Osteocyte (in vitro differentiated cells): Measurements from ENCODE around the gene HRH2. TPM values are rescaled to one million over a fixed set of nuclear protein-coding genes. Genes with fewer than 3 reads are reported as not detected.

Experiments used
- DNase-seq: peaks from one replicate; pipeline ENCODE4 v3.0.0; 2021; ENCODE audit warnings: mixed read lengths; ENCODE audit not compliant: unreplicated experiment; ENCODE audit errors: extremely low spot score
- H3K27ac Mint-ChIP-seq: one replicate; pipeline ENCODE4 v1.8.0; 2021; ENCODE audit warnings: mild to moderate bottlenecking, mixed read lengths; ENCODE audit not compliant: unreplicated experiment
- H3K27me3 Mint-ChIP-seq: one replicate; pipeline ENCODE4 v1.8.0; 2021; ENCODE audit warnings: mixed read lengths; ENCODE audit not compliant: unreplicated experiment
- H3K36me3 Mint-ChIP-seq: one replicate; pipeline ENCODE4 v1.8.0; 2021; ENCODE audit warnings: mixed read lengths; ENCODE audit not compliant: unreplicated experiment
- H3K4me1 Mint-ChIP-seq: one replicate; pipeline ENCODE4 v1.8.0; 2021; ENCODE audit warnings: mixed read lengths; ENCODE audit not compliant: unreplicated experiment
- H3K4me3 Mint-ChIP-seq: one replicate; pipeline ENCODE4 v1.8.0; 2021; ENCODE audit warnings: mild to moderate bottlenecking, moderate library complexity, mixed read lengths; ENCODE audit not compliant: unreplicated experiment
- H3K9me3 Mint-ChIP-seq: one replicate; pipeline ENCODE4 v1.8.0; 2021; ENCODE audit warnings: mixed read lengths; ENCODE audit not compliant: unreplicated experiment
- CTCF ChIP-seq: fragments of 200-600 bp; sonication (generic); IDR thresholded peaks from 2 replicates; pipeline ENCODE4 v1.5.0; 2021; ENCODE audit warnings: antibody characterized with exemption, mild to moderate bottlenecking, moderate library complexity
- total RNA-seq: library from RNA; stranded (reverse); gene quantifications from 2 replicates; pipeline ENCODE4 v1.2.1, GENCODE V29; 2021

The HRH2 gene
- total RNA-seq, 1 donor from 2014 or later = not detected

GRCh38 chr5:175680020-175680419 lies 22.1 kb downstream of the HRH2 start:
- H3K27me3 Mint-ChIP-seq = no peaks in the 10 kb centered on the region
- H3K36me3 Mint-ChIP-seq = no peaks in the 10 kb centered on the region
- DNase-seq = no peak
- H3K4me3 Mint-ChIP-seq = no peak overlapping the region
- H3K27ac Mint-ChIP-seq = no peak overlapping the region
- no peaks in the 10 kb centered on the region for H3K9me3 Mint-ChIP-seq
- no peak for TF ChIP-seq CTCF
- no peaks in the 10 kb centered on the region for H3K4me1 Mint-ChIP-seq

- Mint-ChIP-seq H3K4me1 (no peaks in the 10 kb centered on the region), H3K27ac (no peak overlapping the region), H3K27me3 (no peaks in the 10 kb centered on the region), H3K36me3 (no peaks in the 10 kb centered on the region), H3K9me3 (no peaks in the 10 kb centered on the region), H3K4me3 (no peak overlapping the region)
- no peak for TF ChIP-seq CTCF
- DNase-seq = no peak
Measured at GRCh38 chr5:175680463-175680862, 22.6 kb downstream of the HRH2 start.

GRCh38 chr5:175681045-175681967 lies 23.4 kb downstream of the HRH2 start:
- H3K27ac Mint-ChIP-seq = no peak overlapping the region
- TF ChIP-seq CTCF = no peak
- DNase-seq = no peak
- no peak overlapping the region for H3K4me3 Mint-ChIP-seq
- H3K36me3 Mint-ChIP-seq = no peaks in the 10 kb centered on the region
- H3K9me3 Mint-ChIP-seq = no peaks in the 10 kb centered on the region
- no peaks in the 10 kb centered on the region for H3K27me3 Mint-ChIP-seq
- H3K4me1 Mint-ChIP-seq = no peaks in the 10 kb centered on the region

- Mint-ChIP-seq H3K27ac (no peak overlapping the region), H3K9me3 (no peaks in the 10 kb centered on the region), H3K36me3 (no peaks in the 10 kb centered on the region), H3K27me3 (no peaks in the 10 kb centered on the region), H3K4me3 (no peak overlapping the region), H3K4me1 (no peaks in the 10 kb centered on the region)
- no peak for TF ChIP-seq CTCF
- DNase-seq = no peak
Measured at GRCh38 chr5:175681968-175682340, 24.1 kb downstream of the HRH2 start.

- Mint-ChIP-seq H3K4me1 (no peaks in the 10 kb centered on the region), H3K27me3 (no peaks in the 10 kb centered on the region), H3K27ac (no peak overlapping the region), H3K36me3 (no peaks in the 10 kb centered on the region), H3K9me3 (no peaks in the 10 kb centered on the region), H3K4me3 (no peak overlapping the region)
- DNase-seq = no peak
- no peak for TF ChIP-seq CTCF
Measured at GRCh38 chr5:175682664-175683063, 24.8 kb downstream of the HRH2 start.
